Measurements from ENCODE around the gene PURA.

Gene PURA

GRCh38 chr5:140168371-140168770 lies 54.5 kb downstream of the PURA start:
- no peaks in the 10 kb centered on the region for H3K36me3 ChIP-seq (ENCODE audit: control insufficient read depth in 2 of 2, insufficient read depth in 2 of 2, low read length in 2 of 2)
- no peak overlapping the region for H3K9ac ChIP-seq (ENCODE audit: low read depth in 1 of 2, low read length in 2 of 2)
- no peak overlapping the region for H3K27ac ChIP-seq (ENCODE audit: low read depth in 2 of 2, low read length in 2 of 2)
- H3K9me3 ChIP-seq (ENCODE audit: control insufficient read depth in 2 of 2, low read length in 2 of 2) = no peaks in the 10 kb centered on the region
- no peak overlapping the region for H3K4me3 ChIP-seq (ENCODE audit: low read length in 2 of 2)
- H3K27me3 ChIP-seq (ENCODE audit: control insufficient read depth in 2 of 2, insufficient read depth in 2 of 2, low read length in 2 of 2) = no peaks in the 10 kb centered on the region
- peaks cover 7 to 25% of the 10 kb centered on the region in 2 donors for H3K4me1 ChIP-seq (ENCODE audit: control insufficient read depth in 2 of 2, insufficient read depth in 2 of 2, low read length in 2 of 2)

- H3K36me3 ChIP-seq (ENCODE audit: control insufficient read depth in 2 of 2, insufficient read depth in 2 of 2, low read length in 2 of 2) = no peaks in the 10 kb centered on the region
- H3K9me3 ChIP-seq (ENCODE audit: control insufficient read depth in 2 of 2, low read length in 2 of 2) = no peaks in the 10 kb centered on the region
- H3K9ac ChIP-seq (ENCODE audit: low read depth in 1 of 2, low read length in 2 of 2) = no peak overlapping the region
- no peak overlapping the region for H3K27ac ChIP-seq (ENCODE audit: low read depth in 2 of 2, low read length in 2 of 2)
- no peak overlapping the region for H3K4me3 ChIP-seq (ENCODE audit: low read length in 2 of 2)
- no peaks in the 10 kb centered on the region for H3K27me3 ChIP-seq (ENCODE audit: control insufficient read depth in 2 of 2, insufficient read depth in 2 of 2, low read length in 2 of 2)
- H3K4me1 ChIP-seq (ENCODE audit: control insufficient read depth in 2 of 2, insufficient read depth in 2 of 2, low read length in 2 of 2) = peaks cover 8 to 24% of the 10 kb centered on the region in 2 donors
Measured at GRCh38 chr5:140169410-140169809, 55.5 kb downstream of the PURA start.

GRCh38 chr5:140172483-140172882 lies 58.6 kb downstream of the PURA start:
- Histone ChIP-seq H3K27me3 (ENCODE audit: control insufficient read depth in 2 of 2, insufficient read depth in 2 of 2, low read length in 2 of 2) (no peaks in the 10 kb centered on the region), H3K9me3 (ENCODE audit: control insufficient read depth in 2 of 2, low read length in 2 of 2) (no peaks in the 10 kb centered on the region), H3K27ac (ENCODE audit: low read depth in 2 of 2, low read length in 2 of 2) (no peak overlapping the region), H3K36me3 (ENCODE audit: control insufficient read depth in 2 of 2, insufficient read depth in 2 of 2, low read length in 2 of 2) (no peaks in the 10 kb centered on the region), H3K9ac (ENCODE audit: low read depth in 1 of 2, low read length in 2 of 2) (no peak overlapping the region), H3K4me1 (ENCODE audit: control insufficient read depth in 2 of 2, insufficient read depth in 2 of 2, low read length in 2 of 2) (peaks cover 13 to 16% of the 10 kb centered on the region in 2 donors), H3K4me3 (ENCODE audit: low read length in 2 of 2) (no peak overlapping the region)

- no peaks in the 10 kb centered on the region for H3K36me3 ChIP-seq (ENCODE audit: control insufficient read depth in 2 of 2, insufficient read depth in 2 of 2, low read length in 2 of 2)
- peaks cover 17 to 19% of the 10 kb centered on the region in 2 donors for H3K4me1 ChIP-seq (ENCODE audit: control insufficient read depth in 2 of 2, insufficient read depth in 2 of 2, low read length in 2 of 2)
- no peak overlapping the region for H3K27ac ChIP-seq (ENCODE audit: low read depth in 2 of 2, low read length in 2 of 2)
- no peak overlapping the region for H3K4me3 ChIP-seq (ENCODE audit: low read length in 2 of 2)
- H3K27me3 ChIP-seq (ENCODE audit: control insufficient read depth in 2 of 2, insufficient read depth in 2 of 2, low read length in 2 of 2) = no peaks in the 10 kb centered on the region
- no peaks in the 10 kb centered on the region for H3K9me3 ChIP-seq (ENCODE audit: control insufficient read depth in 2 of 2, low read length in 2 of 2)
- H3K9ac ChIP-seq (ENCODE audit: low read depth in 1 of 2, low read length in 2 of 2) = no peak overlapping the region
Measured at GRCh38 chr5:140174014-140174413, 60.1 kb downstream of the PURA start.

- peak within 1 kb of the TSS; percentile 93 to 94 for H3K9ac ChIP-seq (ENCODE audit: low read depth in 1 of 2, low read length in 2 of 2)
- H3K4me1 ChIP-seq (ENCODE audit: control insufficient read depth in 2 of 2, insufficient read depth in 2 of 2, low read length in 2 of 2) = peaks cover 17 to 20% of the 10 kb centered on the region in 2 donors
- no peaks in the 10 kb centered on the region for H3K36me3 ChIP-seq (ENCODE audit: control insufficient read depth in 2 of 2, insufficient read depth in 2 of 2, low read length in 2 of 2)
- H3K4me3 ChIP-seq (ENCODE audit: low read length in 2 of 2) = peak within 1 kb of the TSS; percentile 74 to 90
- H3K9me3 ChIP-seq (ENCODE audit: control insufficient read depth in 2 of 2, low read length in 2 of 2) = no peaks in the 10 kb centered on the region
- peak within 1 kb of the TSS; percentile 99 to 100 for H3K27ac ChIP-seq (ENCODE audit: low read depth in 2 of 2, low read length in 2 of 2)
- H3K27me3 ChIP-seq (ENCODE audit: control insufficient read depth in 2 of 2, insufficient read depth in 2 of 2, low read length in 2 of 2) = no peaks in the 10 kb centered on the region
Measured at GRCh38 chr5:140174465-140175366, 60.8 kb downstream of the PURA start, which contains the start of gene CYSTM1. Gene CYSTM1 (plus strand): TSS chr5:140175188. CDS start chr5:140194466, 19,278 bp downstream.

All from mucosa of rectum (tissue), 2 donors.